Erythroblast (primary cell): ENCODE results near the gene FAM149B1.
A peak's percentile ranks its signal among the peaks of the same experiment; 100 is the strongest.

ENCODE experiments used
- GATA1 ChIP-seq: IDR thresholded peaks from 2 replicates; pipeline ENCODE4 v1.6.1; 2011; ENCODE audit warnings: low read depth, mild to moderate bottlenecking, control low read depth, low read length, moderate library complexity
- POLR2A ChIP-seq: IDR thresholded peaks from 2 replicates; pipeline ENCODE4 v1.6.1; 2011; ENCODE audit warnings: mild to moderate bottlenecking, low read length

GRCh38 chr10:73244866-73245477 is 77.1 kb downstream of the FAM149B1 start:
- peak; percentile 82 for TF ChIP-seq POLR2A
- TF ChIP-seq GATA1: no peak
